ENCODE data around the gene ZNF385D.

ZNF385D gene, protein sequence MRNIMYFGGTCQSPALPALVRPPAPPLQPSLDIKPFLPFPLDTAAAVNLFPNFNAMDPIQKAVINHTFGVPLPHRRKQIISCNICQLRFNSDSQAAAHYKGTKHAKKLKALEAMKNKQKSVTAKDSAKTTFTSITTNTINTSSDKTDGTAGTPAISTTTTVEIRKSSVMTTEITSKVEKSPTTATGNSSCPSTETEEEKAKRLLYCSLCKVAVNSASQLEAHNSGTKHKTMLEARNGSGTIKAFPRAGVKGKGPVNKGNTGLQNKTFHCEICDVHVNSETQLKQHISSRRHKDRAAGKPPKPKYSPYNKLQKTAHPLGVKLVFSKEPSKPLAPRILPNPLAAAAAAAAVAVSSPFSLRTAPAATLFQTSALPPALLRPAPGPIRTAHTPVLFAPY

DNA sequence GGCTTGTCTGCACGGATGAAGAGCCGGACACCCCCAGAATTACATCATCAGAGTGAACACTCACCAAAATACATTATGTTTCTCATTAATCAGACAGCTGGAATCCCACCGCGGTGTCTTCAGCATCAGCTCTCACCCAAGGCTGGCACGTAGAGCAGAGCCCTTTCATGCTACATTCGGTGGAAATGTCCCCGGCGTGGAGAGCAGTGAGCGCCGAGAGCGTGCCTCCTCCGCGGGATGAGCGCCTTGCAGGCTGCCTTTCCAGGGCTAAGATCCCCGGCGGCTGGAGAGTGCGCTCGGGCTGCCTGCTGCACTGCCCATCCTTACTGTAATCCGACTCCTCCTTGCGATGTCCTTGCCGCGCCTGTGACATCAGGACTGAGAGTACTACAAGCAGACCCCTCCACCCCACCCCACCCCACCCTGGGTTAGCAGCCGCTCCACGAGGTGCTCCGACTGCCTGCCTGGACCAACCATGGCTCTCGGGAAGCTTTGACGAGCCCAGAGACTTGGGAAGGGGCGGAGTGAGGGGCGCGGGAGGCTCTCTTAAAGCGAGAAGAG, at the start of gene ZNF385D:
Gene ZNF385D, minus strand, starts transcription at position 380 of the 561 bp plus-strand sequence. Its CDS starts 294 bp downstream, at position 86.
- no peak for DNase-seq

DNA sequence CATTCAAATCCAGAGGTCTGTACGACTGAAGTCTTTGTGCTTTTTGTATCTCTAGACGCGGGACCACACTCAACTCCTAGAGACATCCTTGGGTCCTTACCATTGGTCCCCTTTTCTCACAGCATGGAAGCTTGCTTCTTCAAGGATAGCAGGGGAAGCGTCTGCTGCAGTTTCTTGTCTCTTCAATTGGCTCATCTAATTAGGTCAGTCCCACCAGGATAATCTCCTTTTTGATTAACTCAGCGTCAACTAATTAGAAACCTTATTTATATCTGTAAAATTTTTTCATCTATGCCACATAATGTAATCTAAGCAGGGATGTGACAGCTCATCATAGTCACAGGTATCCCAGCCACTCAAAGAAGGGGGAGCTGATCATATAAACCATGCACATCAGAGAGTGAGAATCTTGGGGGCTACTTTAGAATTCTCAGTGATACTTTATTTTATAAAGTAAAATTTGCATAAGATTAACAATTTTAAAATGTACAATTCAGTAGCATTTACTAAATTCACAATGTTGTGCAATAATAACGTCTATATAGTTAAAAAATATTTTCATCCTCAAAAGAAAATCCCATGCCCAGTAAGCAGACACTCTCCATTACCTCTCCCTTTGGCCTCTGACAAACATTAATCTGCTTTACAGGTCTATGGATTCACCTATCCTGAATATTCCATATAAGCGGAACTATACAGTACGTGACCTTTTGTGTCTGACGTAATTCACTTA, 47.5 kb upstream of the ZNF385D start:
- DNase-seq: no peak

- DNase-seq: no peak
Measured at GRCh38 chr3:21795921-21796320, 44.9 kb upstream of the ZNF385D start.

DNA sequence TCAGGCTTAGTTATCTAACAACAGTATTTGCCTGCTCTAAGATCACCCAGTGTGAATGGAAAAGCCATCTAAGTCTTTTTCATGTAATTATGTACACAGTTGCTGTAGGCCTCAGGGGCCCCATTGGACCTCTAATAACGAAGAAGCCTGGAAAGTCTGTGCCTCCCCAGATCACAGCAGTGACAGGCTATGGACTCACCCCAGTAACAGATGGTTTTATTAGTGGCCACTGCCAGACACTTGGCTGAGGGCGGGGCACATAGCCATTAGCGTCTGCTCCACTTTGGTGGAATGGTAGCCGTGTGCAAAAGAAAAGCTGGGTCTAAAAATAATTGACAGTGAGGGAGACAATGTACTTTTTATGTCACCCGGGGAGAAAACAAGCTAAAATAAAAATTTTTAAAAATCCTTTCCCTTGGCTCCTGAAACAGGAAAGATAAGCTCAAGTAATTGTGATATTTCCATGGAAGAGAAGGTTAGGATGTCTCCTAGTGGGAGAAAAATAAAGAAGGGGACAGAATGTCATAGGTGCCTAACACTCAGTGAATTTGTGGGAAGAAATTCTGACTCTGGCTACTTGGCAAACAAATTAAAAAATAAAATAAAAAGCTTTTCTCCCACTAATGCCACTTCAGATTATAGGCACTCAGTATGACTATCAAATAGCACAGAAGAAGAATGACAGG, 44.3 kb upstream of the ZNF385D start:
- DNase-seq: no peak

- no peak for DNase-seq
Measured at GRCh38 chr3:21794291-21794690, 43.3 kb upstream of the ZNF385D start.

DNA sequence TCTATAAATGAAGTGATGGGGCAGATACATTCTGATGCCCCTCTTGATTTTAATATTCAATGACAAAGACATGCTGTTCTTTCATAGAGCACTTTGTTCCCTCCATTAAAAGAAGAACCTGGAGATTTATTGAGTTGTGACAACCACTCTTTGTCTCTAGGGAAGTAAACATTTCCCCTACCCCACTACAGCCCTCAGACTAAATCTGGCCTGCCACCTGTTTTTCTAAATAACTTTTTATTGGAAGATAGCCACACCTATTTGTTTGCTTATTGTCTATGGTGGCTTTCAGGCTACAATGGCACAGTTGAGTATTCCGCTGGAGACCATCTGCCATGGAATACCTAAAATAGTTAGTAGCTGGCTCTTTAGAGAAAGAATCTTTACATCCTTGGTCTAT, 41.2 kb upstream of the ZNF385D start:
- DNase-seq: no peak

DNA sequence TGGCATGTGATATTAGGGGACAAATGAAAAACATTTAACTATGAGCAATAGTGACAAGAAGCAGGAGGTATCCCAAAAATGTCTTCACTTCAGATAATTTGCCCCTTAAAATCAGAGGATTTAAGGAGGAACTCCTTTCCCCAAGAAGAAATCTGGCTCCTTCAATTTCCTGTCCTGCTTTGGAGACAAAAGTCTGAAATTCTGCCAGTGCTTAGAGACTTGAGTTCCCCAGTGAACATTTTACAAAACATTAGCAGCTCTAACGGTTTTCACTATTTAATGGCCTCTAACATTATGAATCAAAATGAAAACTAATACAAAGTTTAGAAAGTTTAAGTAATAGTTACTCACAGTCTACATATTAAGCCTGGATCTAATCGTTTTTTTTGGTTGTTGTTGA, 40.3 kb upstream of the ZNF385D start:
- no peak for DNase-seq

GRCh38 chr3:21790466-21790865, 39.5 kb upstream of the ZNF385D start:
- no peak for DNase-seq

DNA sequence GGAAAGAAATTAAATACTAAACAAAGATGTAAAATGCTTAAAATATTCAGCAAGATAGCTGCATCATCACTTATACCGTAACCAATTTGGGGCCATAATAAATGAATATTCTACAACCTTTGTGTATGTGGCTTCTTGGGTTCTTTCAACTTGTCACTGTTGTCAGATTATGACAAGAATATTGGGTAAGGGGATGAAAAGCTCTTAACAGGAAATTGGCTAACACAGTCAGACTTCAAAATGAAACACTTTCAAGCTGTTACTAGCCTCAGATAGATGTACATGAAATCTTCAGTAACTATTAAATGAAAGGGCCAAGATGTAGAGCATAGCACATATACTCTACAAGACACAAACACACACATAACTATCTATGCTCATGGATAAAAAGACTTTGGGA, 38.7 kb upstream of the ZNF385D start:
- no peak for DNase-seq

DNA sequence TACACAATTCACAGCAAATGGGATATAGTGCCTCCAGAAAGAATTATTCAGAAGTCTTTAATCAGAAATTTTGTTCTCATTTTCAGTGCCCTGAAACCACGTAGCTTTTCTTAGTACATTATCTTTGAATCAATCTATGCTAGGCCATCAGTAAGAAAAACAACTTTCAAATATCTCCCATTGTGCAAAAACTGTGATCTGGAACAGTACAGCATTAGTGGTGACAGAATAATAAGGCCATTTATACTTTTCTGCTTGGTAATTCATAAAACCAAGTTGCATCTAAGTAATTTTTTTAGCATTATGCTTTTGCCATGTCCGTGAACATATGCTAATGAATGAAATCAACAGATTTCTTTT, 35.4 kb upstream of the ZNF385D start:
- no peak for DNase-seq

- DNase-seq: no peak
Measured at GRCh38 chr3:21785765-21786437, 34.9 kb upstream of the ZNF385D start.

DNA sequence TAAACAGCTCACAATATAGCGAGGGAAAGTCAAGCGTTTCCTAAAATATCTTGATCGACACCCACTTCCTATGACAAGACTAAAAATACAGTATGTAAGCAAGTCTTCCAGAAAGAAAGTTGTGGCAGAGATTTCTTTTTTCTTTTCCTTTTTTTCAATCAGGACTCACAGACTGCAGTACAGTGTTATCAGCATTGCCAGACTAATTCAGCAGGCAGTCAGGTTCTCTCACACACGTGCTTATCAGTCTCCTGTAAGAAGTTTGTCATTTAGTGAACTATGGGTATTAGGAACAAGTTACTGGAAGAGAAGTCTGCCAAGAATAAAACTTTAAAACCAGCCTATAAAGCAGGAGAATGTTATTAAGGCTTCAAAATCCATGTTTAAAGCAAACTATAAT, 32.8 kb upstream of the ZNF385D start:
- DNase-seq: no peak

DNA sequence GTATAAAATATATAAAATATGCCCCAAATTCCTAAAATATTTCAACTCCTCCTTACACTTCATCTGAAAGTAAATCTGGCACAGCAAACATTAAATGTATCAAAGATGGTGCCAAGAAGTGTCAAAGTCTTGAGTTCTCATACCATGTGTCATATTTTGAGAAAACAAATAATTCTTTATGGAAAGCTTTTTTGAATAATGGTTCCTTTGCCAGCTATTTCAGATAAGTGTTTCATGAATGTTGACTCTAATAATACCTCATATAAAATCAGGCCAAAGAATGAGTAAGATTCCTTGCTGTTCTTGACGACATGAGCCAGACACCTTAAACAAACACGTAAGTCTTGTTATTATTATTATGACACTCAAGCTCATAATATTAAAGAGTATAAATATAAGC, 30.3 kb upstream of the ZNF385D start:
- DNase-seq: no peak

- no peak for DNase-seq
Measured at GRCh38 chr3:21779909-21780308, 28.9 kb upstream of the ZNF385D start.

DNA sequence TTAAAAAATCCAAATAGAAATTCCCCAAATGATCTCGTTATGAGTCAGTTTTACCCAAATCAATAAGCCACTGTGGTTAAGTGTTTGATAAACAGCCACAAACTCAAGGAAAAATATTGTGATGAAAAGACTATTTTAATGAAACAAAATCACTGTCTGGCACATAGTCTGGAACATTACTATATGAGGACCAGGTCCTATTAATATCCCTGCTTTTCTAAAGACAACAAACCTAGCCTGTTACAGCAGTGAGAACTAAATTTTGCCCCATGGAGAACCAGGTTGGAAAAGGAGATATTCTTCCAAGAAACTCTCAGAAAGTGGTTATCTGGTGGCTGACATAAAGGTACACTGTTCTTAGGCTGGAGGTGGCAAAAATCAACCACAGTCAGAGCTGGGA, 27.7 kb upstream of the ZNF385D start:
- no peak for DNase-seq

DNA sequence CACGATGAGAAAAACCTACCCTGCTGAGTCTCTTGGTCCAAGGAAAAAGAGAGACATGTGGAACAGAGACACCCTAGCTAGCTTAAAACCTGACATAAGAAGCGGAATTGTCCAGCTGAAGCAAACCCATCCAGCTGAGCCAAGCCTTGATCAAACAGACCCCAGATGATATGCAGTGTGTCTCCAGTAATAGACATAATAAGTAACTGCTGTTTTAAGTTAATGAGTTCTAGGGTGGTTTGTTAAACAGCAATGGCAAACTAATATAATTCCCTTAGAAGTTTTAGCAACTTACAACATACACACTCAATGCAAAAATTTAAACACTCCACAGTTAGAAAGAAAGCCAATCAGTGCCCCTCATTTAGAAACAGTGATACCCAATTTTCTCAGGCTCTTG, 26.8 kb upstream of the ZNF385D start:
- DNase-seq: no peak

- DNase-seq: no peak
Measured at GRCh38 chr3:21766002-21766401, 15.0 kb upstream of the ZNF385D start.

DNA sequence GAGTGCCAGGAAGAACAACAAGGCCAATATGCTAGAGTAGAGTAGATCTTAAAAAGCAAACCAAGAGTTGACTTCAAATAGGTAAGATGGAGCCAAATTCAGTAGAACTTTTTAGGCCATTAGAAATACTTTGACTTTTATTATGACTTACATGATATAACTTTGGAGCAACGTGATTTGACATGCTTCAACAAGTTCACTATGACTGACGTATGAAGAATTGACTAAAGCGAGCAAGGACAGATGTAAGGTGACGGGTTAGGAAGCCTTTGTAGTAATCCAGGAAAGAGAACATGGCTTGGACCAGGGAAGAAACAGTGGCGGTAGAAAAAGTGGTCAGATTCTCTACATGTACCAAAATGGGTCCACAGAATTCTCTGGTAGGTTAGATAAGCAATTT, 4.9 kb upstream of the ZNF385D start:
- no peak for DNase-seq

- DNase-seq: no peak
Measured at GRCh38 chr3:21754839-21755238, 3.8 kb upstream of the ZNF385D start.

- no peak for DNase-seq
Measured at GRCh38 chr3:21752749-21753347, 1.8 kb upstream of the ZNF385D start.

GRCh38 chr3:21751886-21752285, 876 bp upstream of the ZNF385D start:
- no peak for DNase-seq

DNA sequence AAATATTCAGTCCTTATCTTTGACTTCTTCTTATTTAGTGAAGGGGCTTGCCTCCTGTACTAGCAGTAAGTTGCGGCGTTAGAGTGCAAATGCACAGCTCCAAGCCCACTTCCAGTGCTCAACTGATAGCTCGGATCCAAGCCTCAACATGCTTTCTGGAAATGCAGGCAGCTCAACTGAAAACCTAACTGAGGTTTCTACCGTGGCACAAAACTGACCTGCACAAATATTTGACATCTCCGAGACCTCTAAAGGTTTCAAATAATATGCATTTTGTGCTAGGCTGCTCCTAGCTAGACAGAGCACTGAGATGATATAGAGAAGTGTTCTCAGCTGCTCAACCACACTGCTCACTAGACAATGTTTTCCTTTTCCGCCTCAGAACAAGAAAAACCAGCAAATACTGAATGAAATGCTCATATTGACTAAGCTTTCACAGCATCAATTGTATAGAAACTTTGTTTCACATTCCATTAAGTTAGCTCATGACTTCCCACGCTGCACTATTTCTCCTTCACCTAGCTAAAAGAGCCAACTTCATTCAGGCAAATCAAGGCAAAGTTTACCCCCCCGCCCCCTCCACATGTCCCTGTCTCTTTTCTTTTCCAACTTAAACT, 822 bp downstream of the ZNF385D start:
- no peak for DNase-seq
